H9 (cell line): ENCODE data around the gene SPRED2. TPM values are rescaled to one million over a fixed set of nuclear protein-coding genes. Genes with fewer than 3 reads are reported as not detected.
A peak's percentile ranks its signal among the peaks of the same experiment; 100 is the strongest.

Experiments
- DNase-seq: peaks from one replicate; pipeline ENCODE4 v3.0.0-alpha.2; 2017
- H2AFZ ChIP-seq: one replicate; pipeline ENCODE4 v1.6.1; 2013; ENCODE audit warnings: mild to moderate bottlenecking, low read length, control low read depth, moderate library complexity
- H2AK5ac ChIP-seq: 2 replicates; pipeline ENCODE4 v1.6.1; 2013; ENCODE audit warnings: low read length, control low read depth, mixed read lengths; ENCODE audit not compliant: insufficient read length
- H2BK120ac ChIP-seq: one replicate; pipeline ENCODE4 v1.6.1; 2013; ENCODE audit warnings: low read depth, mild to moderate bottlenecking, low read length, control low read depth, inconsistent platforms; ENCODE audit not compliant: poor library complexity, severe bottlenecking
- H2BK12ac ChIP-seq: 2 replicates; pipeline ENCODE4 v1.6.1; 2013; ENCODE audit warnings: low read length, control low read depth, mixed read lengths, low read depth; ENCODE audit not compliant: insufficient read length
- H2BK15ac ChIP-seq: 2 replicates; pipeline ENCODE4 v1.6.1; 2013; ENCODE audit warnings: low read depth, low read length, control low read depth
- H2BK20ac ChIP-seq: one replicate; pipeline ENCODE4 v1.6.1; 2013; ENCODE audit warnings: low read depth, mild to moderate bottlenecking, low read length, control low read depth, inconsistent platforms; ENCODE audit not compliant: poor library complexity, severe bottlenecking
- H2BK5ac ChIP-seq: 2 replicates; pipeline ENCODE4 v1.6.1; 2013; ENCODE audit warnings: low read length, control low read depth, mixed read lengths; ENCODE audit not compliant: insufficient read length
- H3K14ac ChIP-seq: 2 replicates; pipeline ENCODE4 v1.6.1; 2013; ENCODE audit warnings: low read length, control low read depth; ENCODE audit not compliant: insufficient read depth
- H3K18ac ChIP-seq: 2 replicates; pipeline ENCODE4 v1.6.1; 2013; ENCODE audit warnings: low read depth, mild to moderate bottlenecking, mixed read lengths, low read length, control low read depth; ENCODE audit not compliant: insufficient read length
- H3K23ac ChIP-seq: 2 replicates; pipeline ENCODE4 v1.6.1; 2013; ENCODE audit warnings: low read length, control low read depth, mixed read lengths, low read depth; ENCODE audit not compliant: insufficient read length
- H3K23me2 ChIP-seq: 2 replicates; pipeline ENCODE4 v1.6.1; 2013; ENCODE audit warnings: low read depth, mild to moderate bottlenecking, mixed read lengths, low read length, control low read depth; ENCODE audit not compliant: insufficient read length, poor library complexity, severe bottlenecking
- H3K27ac ChIP-seq: 2 replicates; pipeline ENCODE4 v1.5.1; 2013; ENCODE audit warnings: low read length, control low read depth, mixed read lengths, low read depth; ENCODE audit not compliant: insufficient read length
- H3K27me3 ChIP-seq: 2 replicates; pipeline ENCODE4 v1.6.1; 2013; ENCODE audit warnings: low read length, control low read depth, inconsistent platforms; ENCODE audit not compliant: insufficient read depth
- H3K4ac ChIP-seq: 2 replicates; pipeline ENCODE4 v1.6.1; 2013; ENCODE audit warnings: low read depth, mild to moderate bottlenecking, control low read depth, inconsistent platforms, low read length, moderate library complexity
- H3K4me1 ChIP-seq: 2 replicates; pipeline ENCODE4 v1.6.1; 2013; ENCODE audit warnings: low read length, control low read depth, inconsistent platforms; ENCODE audit not compliant: insufficient read depth
- H3K4me2 ChIP-seq: 2 replicates; pipeline ENCODE4 v1.6.1; 2013; ENCODE audit warnings: low read length, control low read depth, mixed read lengths; ENCODE audit not compliant: insufficient read length, insufficient read depth
- H3K56ac ChIP-seq: 2 replicates; pipeline ENCODE4 v1.6.1; 2013; ENCODE audit warnings: low read depth, mild to moderate bottlenecking, mixed read lengths, low read length, control low read depth; ENCODE audit not compliant: insufficient read length
- H3K79me1 ChIP-seq: 2 replicates; pipeline ENCODE4 v1.6.1; 2013; ENCODE audit warnings: low read depth, mild to moderate bottlenecking, moderate library complexity, low read length, control low read depth, inconsistent platforms; ENCODE audit not compliant: insufficient read depth, poor library complexity, severe bottlenecking
- H3K79me2 ChIP-seq: 2 replicates; pipeline ENCODE4 v1.6.1; 2013; ENCODE audit warnings: low read length, control low read depth, inconsistent platforms; ENCODE audit not compliant: insufficient read depth
- H3K9ac ChIP-seq: 2 replicates; pipeline ENCODE4 v1.6.1; 2013; ENCODE audit warnings: low read length, control low read depth, mixed read lengths; ENCODE audit not compliant: insufficient read length; ENCODE audit errors: extremely low read depth
- H3K9me3 ChIP-seq: one replicate; pipeline ENCODE4 v1.6.1; 2013; ENCODE audit warnings: low read depth, low read length, inconsistent platforms; ENCODE audit not compliant: control insufficient read depth
- H3T11ph ChIP-seq: one replicate; pipeline ENCODE4 v1.6.1; 2013; ENCODE audit warnings: mild to moderate bottlenecking, low read length, control low read depth, inconsistent platforms
- H4K20me1 ChIP-seq: one replicate; pipeline ENCODE4 v1.6.1; 2013; ENCODE audit not compliant: control insufficient read depth, insufficient read length, insufficient read depth
- H4K5ac ChIP-seq: 2 replicates; pipeline ENCODE4 v1.6.1; 2013; ENCODE audit warnings: low read depth, mild to moderate bottlenecking, mixed read lengths, low read length, control low read depth; ENCODE audit not compliant: insufficient read length
- H4K8ac ChIP-seq: replicated peaks from 2 replicates; pipeline ENCODE4 v1.6.1; 2013; ENCODE audit warnings: low read length, control low read depth, mixed read lengths, low read depth; ENCODE audit not compliant: insufficient read length
- H4K91ac ChIP-seq: 2 replicates; pipeline ENCODE4 v1.6.1; 2013; ENCODE audit warnings: low read depth, mild to moderate bottlenecking, moderate library complexity, mixed read lengths, low read length, control low read depth; ENCODE audit not compliant: insufficient read length
- H3K27ac Mint-ChIP-seq, 3 experiments: 2 replicates in 2 of 3; 3 replicates in 1 of 3; pipeline ENCODE4 v1.8.0; 2020 to 2021; ENCODE audit warnings: mixed read lengths in 3 of 3, mild to moderate bottlenecking in 1 of 3, moderate library complexity in 1 of 3
- H3K27me3 Mint-ChIP-seq: 2 replicates; pipeline ENCODE4 v1.8.0; 2021; ENCODE audit warnings: low read depth, mild to moderate bottlenecking, moderate library complexity, mixed read lengths
- H3K36me3 Mint-ChIP-seq, 3 experiments: 2 replicates in 2 of 3; 3 replicates in 1 of 3; pipeline ENCODE4 v1.8.0; 2020 to 2021; ENCODE audit warnings: low read depth in 3 of 3, mixed read lengths in 3 of 3; ENCODE audit not compliant: insufficient read depth in 1 of 3
- H3K4me1 Mint-ChIP-seq, 2 experiments: 2 replicates each; pipeline ENCODE4 v1.8.0; 2020; ENCODE audit warnings: mixed read lengths in 2 of 2
- H3K4me3 Mint-ChIP-seq, 2 experiments: 2 replicates in 1 of 2; 3 replicates in 1 of 2; pipeline ENCODE4 v1.8.0; 2020 to 2021; ENCODE audit warnings: mild to moderate bottlenecking in 2 of 2, mixed read lengths in 2 of 2, moderate library complexity in 1 of 2
- H3K9me3 Mint-ChIP-seq, 2 experiments: 2 replicates in 1 of 2; 3 replicates in 1 of 2; pipeline ENCODE4 v1.8.0; 2020; ENCODE audit warnings: mild to moderate bottlenecking in 2 of 2, mixed read lengths in 2 of 2, moderate library complexity in 1 of 2
- CTCF ChIP-seq: fragments of 200-600 bp; sonication (generic); conservative IDR thresholded peaks from 3 replicates; pipeline ENCODE4 v1.8.0; 2021; ENCODE audit warnings: antibody characterized with exemption, mild to moderate bottlenecking
- WGBS: extraction: QIAGEN DNeasy Blood & Tissue Kit; methylation state at CpG from one replicate; pipeline ENCODE4 v1.1.7; 2013; ENCODE audit warnings: missing lambda C conversion rate, low lambda C conversion rate, mixed read lengths; ENCODE audit not compliant: insufficient read length; ENCODE audit errors: extremely low coverage; 5-methylcytosine and 5-hydroxymethylcytosine counted together
- total RNA-seq: library from RNA; stranded (reverse); gene quantifications from 2 replicates; pipeline ENCODE4 v1.2.1, GENCODE V29; 2021

The SPRED2 gene
- total RNA-seq, 1 experiment from 2014 or later: 23.5 TPM

GRCh38 chr2:65320042-65320725 is 112.2 kb downstream of the SPRED2 start:
- Histone ChIP-seq H3K79me1 (no peaks in the 10 kb centered on the region), H2BK5ac (no peak overlapping the region), H3K27me3 (no peaks in the 10 kb centered on the region), H4K20me1 (no peaks in the 10 kb centered on the region), H3T11ph (no peak overlapping the region), H3K23ac (no peak overlapping the region), H4K91ac (no peak overlapping the region), H2BK20ac (no peak overlapping the region), H3K9ac (no peak overlapping the region), H2AK5ac (no peak overlapping the region), H4K8ac (no peak overlapping the region), H3K9me3 (no peaks in the 10 kb centered on the region), H2AFZ (no peak overlapping the region), H2BK12ac (no peak overlapping the region), H2BK15ac (no peak overlapping the region), H3K56ac (no peak overlapping the region), H3K27ac (no peak overlapping the region), H2BK120ac (no peak overlapping the region), H4K5ac (no peak overlapping the region), H3K18ac (no peak overlapping the region), H3K4ac (no peak overlapping the region), H3K4me2 (no peak overlapping the region), H3K79me2 (no peaks in the 10 kb centered on the region), H3K4me1 (no peaks in the 10 kb centered on the region), H3K14ac (no peak overlapping the region), H3K23me2 (no peaks in the 10 kb centered on the region)
- Mint-ChIP-seq H3K27me3 (no peaks in the 10 kb centered on the region), H3K36me3 (peaks cover 8 to 12% (median 9%) of the 10 kb centered on the region in 3 experiments; a peak in 6 of 7 replicates), H3K9me3 (no peaks in the 10 kb centered on the region), H3K4me3 (no peak overlapping the region), H3K4me1 (no peaks in the 10 kb centered on the region), H3K27ac (no peak overlapping the region)
- WGBS: no CpG with 5 or more reads among the region's 9 CpGs
- peak; percentile 57 for TF ChIP-seq CTCF
- DNase-seq: no peak
